Measurements from ENCODE around the gene NOA1. TPM values are rescaled to one million over a fixed set of nuclear protein-coding genes. Genes with fewer than 3 reads are reported as not detected.

The NOA1 gene
- total and polyA plus RNA-seq, 12 donors = 3.5 to 30.0 (median 15.3) TPM

DNA sequence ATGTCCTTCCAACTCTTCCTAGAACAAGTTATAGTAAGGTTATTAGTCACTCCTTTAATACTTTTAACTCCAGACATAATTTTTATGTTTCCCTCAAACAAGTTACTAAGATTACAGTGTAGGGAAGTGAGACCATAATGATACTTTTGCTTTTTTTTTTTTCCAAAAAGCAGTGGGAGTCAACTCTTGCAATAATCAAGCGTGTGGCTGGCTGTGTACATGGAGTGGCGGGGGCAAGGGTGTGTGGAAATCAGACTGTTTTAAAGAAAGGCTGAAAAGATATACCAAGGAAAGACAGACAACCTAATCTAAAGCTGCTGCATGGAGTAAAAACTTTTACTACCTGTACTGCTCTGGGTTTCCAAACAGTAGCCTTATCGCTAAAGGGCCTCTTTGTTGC lies 4.1 kb downstream of the NOA1 start:
- intact Hi-C loops (cut with DNase I) = no loop called here
- DNase-seq = no peak
- Histone ChIP-seq H3K27me3 (no peaks in the 10 kb centered on the region), H3K4me3 (no peak overlapping the region), H3K36me3 (replicated peaks in 1 of 2) (peaks cover 0 to 40% of the 10 kb centered on the region in 2 donors), H3K4me1 (replicated peaks in 1 of 2) (peaks cover 12 to 17% of the 10 kb centered on the region in 2 donors), H3K27ac (no peak overlapping the region), H3K9me3 (replicated peaks in 1 of 3) (no peaks in the 10 kb centered on the region)
- 95 to 98% (median 98%) methylated on average over 3 of the region's 3 CpGs for WGBS, 4 donors
- TF ChIP-seq, protein P1, sequence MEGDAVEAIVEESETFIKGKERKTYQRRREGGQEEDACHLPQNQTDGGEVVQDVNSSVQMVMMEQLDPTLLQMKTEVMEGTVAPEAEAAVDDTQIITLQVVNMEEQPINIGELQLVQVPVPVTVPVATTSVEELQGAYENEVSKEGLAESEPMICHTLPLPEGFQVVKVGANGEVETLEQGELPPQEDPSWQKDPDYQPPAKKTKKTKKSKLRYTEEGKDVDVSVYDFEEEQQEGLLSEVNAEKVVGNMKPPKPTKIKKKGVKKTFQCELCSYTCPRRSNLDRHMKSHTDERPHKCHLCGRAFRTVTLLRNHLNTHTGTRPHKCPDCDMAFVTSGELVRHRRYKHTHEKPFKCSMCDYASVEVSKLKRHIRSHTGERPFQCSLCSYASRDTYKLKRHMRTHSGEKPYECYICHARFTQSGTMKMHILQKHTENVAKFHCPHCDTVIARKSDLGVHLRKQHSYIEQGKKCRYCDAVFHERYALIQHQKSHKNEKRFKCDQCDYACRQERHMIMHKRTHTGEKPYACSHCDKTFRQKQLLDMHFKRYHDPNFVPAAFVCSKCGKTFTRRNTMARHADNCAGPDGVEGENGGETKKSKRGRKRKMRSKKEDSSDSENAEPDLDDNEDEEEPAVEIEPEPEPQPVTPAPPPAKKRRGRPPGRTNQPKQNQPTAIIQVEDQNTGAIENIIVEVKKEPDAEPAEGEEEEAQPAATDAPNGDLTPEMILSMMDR (IDR thresholded peaks at IDR 0.05) = no peak
- TF ChIP-seq POLR2A (IDR thresholded peaks at IDR 0.05) = no peak

DNA sequence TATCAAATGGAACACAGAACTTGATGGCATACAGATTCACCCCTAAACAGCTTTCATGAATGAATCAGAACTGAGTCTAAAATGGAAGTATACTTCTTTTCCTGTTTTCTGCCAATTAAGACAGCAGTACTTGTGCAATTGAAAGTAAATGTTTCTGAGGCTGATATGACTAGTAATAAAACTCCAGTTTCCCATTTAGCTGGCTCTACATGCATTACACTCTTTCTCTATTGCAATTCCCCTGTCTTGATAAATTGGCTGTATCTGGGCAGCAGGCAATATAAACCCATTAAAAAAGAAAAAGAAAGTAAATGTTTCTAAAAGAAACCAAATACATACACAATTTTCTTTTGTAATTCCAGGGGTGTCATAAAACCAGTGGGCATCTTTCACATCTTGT lies 4.6 kb downstream of the NOA1 start:
- Histone ChIP-seq H3K4me1 (replicated peaks in 1 of 2) (peaks cover 12 to 17% of the 10 kb centered on the region in 2 donors), H3K36me3 (replicated peaks in 1 of 2) (peaks cover 0 to 40% of the 10 kb centered on the region in 2 donors), H3K4me3 (no peak overlapping the region), H3K9me3 (replicated peaks in 1 of 3) (no peaks in the 10 kb centered on the region), H3K27me3 (no peaks in the 10 kb centered on the region), H3K27ac (no peak overlapping the region)
- intact Hi-C loops (cut with DNase I) = no loop called here
- no peak for TF ChIP-seq POLR2A (IDR thresholded peaks at IDR 0.05)
- TF ChIP-seq, protein P1 (IDR thresholded peaks at IDR 0.05) = no peak
- no peak for DNase-seq

DNA sequence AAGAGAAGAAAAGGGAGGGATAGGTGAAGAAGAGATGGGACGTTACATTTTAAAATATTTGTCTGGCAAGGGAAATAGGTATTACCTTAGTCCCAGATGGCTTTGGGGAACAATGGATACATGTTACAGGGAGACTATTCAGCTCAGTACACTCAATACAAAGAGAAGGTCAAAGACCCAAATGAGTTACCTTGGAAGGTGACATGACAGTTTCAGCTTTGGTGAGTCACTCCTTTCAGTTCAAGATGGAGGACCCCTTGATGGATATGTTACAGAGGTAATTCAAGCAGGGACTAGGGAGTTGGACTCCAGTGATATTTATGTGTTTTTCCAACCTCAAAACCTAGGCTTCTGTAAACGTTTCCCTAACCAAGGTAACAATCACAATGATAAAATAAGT lies 5.0 kb downstream of the NOA1 start:
- WGBS, 4 donors = 82 to 91% (median 85%) methylated on average over 2 of the region's 2 CpGs
- no peak overlapping the region for H3K4me3 ChIP-seq
- no peak for DNase-seq
- TF ChIP-seq, protein P1 (IDR thresholded peaks at IDR 0.05) = no peak
- no peak for TF ChIP-seq POLR2A (IDR thresholded peaks at IDR 0.05)
- no peaks in the 10 kb centered on the region for H3K9me3 ChIP-seq (replicated peaks in 1 of 3)
- peaks cover 12 to 17% of the 10 kb centered on the region in 2 donors for H3K4me1 ChIP-seq (replicated peaks in 1 of 2)
- H3K27ac ChIP-seq = no peak overlapping the region
- peaks cover 0 to 44% of the 10 kb centered on the region in 2 donors for H3K36me3 ChIP-seq (replicated peaks in 1 of 2)
- intact Hi-C loops (cut with DNase I) = no loop called here
- H3K27me3 ChIP-seq = no peaks in the 10 kb centered on the region

DNA sequence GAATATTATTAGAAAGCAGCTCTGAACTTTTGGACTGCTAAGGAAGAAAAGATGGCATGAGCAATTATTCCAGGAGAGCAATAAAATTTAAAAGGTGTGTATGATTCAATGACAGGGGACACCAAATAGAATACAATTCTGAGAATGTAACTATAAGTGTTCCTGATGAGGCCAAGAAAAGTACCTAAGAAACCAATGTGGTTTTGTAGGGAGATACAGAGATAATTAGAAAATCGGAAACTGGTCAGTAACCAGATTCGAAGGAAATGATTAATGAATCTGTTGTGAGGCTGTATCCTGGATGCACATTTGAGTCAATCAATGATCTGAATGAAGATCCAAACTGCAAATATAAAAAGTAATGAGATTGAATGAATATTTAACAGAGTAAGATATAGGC lies 6.0 kb downstream of the NOA1 start:
- H3K27me3 ChIP-seq = no peaks in the 10 kb centered on the region
- no peak overlapping the region for H3K4me3 ChIP-seq
- WGBS, 4 donors = 94 to 98% (median 96%) methylated on average over 2 of the region's 2 CpGs
- peaks cover 0 to 52% of the 10 kb centered on the region in 2 donors for H3K36me3 ChIP-seq (replicated peaks in 1 of 2)
- H3K9me3 ChIP-seq (replicated peaks in 1 of 3) = no peaks in the 10 kb centered on the region
- TF ChIP-seq, protein P1 (IDR thresholded peaks at IDR 0.05) = no peak
- no peak for TF ChIP-seq POLR2A (IDR thresholded peaks at IDR 0.05)
- DNase-seq = no peak
- H3K4me1 ChIP-seq (replicated peaks in 1 of 2) = peaks cover 10 to 16% of the 10 kb centered on the region in 2 donors
- intact Hi-C loops (cut with DNase I) = no loop called here
- no peak overlapping the region for H3K27ac ChIP-seq
